SHP77 (cell line): ENCODE measurements around the gene TCF20.

Experiments
- DNase-seq, 2 experiments: peaks; one replicate each; lab custom pipeline; 2025; lab: John Stamatoyannopoulos, UW

Gene TCF20

DNA sequence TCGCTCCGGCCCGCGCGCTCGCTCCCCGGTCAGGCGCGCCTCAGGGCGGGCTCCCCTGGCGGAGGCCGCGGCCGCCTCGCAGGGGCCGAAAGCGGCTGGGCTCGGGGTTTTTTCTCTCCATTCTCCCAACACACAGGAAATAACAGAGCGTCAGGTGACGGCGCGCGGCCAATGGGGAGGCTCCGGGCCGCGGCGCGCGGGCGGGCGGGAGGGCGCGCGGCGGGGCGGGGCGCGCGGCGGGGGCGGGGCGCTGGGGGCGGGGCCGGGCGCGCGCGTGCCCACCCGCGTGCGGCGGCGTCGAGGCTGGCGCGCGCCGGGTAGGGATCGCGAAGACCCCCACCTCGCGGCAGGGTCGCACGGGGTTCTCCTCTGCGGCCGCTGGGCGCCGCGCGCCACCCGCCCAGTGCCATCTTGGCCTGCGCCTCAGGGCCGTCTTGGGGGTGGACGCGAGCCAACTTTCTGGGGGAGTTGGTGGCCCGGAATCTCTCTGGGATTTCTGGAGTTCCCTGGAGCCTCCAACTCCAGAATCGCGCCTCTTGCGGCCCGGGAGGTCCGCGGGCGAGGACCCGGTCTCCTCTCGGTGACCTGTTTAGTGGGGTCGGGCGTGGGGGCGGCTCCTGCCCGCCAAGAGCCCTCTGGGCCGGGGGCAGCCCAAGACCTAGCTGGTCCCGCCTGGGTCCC lies at the start of gene TCF20:
Gene TCF20 (minus strand): TSS at position 144 of the 681 bp plus-strand sequence. CDS start 55,348 bp downstream, outside the sequence.
- peak; percentile 47 to 77 for DNase-seq

DNA sequence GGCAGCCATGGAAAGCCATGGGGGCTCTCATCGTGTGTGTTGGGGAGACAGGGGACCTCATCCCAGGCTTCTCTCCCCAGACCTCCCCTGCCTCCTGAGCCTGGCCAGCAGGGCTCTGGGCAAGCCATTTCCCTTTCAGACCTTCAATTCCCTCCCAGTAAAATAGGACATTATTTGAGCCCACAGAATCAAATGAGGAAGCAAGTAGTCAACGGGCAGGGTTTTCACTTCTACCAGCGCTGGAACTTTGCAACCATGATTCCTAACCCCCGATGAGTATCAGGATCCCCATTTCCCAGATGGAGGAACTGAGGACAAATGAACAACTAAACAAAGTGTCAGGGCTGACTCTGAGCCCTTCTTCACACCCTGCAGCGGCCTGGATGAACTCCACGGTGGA lies 48.9 kb upstream of the TCF20 start:
- no peak for DNase-seq

DNA sequence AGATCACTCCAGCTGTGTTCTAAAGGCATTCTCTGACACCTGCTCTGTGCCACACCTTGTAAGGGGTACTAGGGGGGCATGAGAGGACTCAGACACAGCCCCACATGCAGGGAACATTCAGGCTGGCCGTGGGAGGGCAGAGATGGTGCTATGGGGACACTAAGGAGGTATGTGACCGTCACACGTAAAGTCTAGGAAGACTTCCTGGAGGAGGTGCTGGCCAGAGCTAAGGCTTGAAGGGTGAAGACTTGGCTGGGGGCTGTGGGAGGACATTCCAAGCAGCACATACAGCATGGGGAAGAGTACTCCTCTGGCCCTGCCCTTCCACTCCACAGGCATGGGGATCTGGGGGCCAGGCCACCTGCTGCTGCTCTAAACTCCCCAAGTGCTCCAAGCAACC lies 48.5 kb upstream of the TCF20 start:
- DNase-seq = no peak

GRCh38 chr22:42317691-42318547 lies 47.5 kb upstream of the TCF20 start:
- DNase-seq = peak in 1 of 2 experiments; percentile 59

DNA sequence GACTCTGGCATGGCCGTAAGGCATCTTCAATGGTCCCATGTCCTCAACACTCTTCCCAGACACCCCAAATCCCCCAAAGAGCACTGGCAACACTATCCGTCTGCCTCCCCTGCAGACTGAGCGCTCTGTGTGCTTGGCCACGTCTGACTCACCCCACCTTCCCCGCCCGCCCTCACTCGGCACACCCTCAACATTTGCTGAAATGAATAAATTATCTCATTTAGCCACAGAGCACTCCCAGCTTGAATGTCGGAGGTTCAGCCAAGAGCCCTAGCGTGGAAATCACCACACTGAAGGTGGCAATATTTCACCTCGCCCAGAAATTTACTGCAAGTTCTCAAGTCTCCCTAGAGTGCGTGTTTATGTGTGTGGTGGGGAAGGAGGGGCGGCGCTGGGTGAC lies 46.6 kb upstream of the TCF20 start:
- no peak for DNase-seq

DNA sequence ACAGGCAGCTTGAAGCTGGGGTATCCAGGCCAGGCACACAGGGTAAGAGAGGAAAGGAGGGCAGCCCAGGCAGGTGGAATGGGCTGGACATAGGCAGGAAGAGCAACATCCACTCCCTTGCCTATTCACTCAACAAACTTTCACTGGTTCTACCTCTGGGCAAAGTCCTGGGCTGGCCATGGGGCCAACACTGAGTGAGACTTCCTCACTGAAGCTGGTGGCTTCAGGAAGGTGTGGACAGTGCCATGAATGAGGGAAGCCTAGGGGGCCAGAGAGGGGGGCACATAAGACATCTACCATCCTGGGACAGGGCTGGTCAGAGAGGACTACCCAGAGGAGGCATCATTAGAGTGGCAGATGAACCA lies 44.9 kb upstream of the TCF20 start:
- DNase-seq = no peak

DNA sequence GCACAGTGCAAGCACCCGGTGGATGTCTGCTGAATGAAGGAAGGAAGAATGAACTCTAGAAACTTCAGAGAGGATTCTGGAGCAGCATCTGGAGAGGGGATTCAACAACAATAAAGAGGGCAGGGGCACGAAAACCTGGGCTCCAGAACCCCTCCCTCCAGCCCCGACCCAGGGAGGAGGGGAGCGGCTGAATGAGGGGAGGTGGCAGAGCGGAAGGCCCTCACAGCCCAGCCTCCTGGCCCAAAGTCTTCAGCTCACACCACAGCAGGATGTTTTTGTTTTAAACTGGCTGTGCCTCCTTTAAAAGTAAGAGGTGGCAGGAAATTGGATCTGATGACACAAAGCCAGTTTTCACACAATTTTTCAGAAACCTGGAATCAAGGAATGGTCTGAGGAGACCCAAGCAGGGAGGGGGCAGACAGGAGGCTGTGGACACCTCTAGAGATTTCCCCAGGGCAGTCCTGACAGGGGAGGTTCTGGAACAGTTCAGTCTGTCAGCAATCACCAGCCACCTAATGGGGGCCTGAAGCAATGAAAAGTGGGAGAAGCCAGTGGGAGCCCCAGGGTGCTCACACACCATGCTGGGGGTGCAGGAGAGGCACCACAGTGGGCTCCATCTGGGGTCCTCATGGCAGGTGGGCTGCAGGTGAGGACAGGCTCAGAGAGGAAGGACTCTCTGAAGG lies 44.4 kb upstream of the TCF20 start:
- no peak for DNase-seq

DNA sequence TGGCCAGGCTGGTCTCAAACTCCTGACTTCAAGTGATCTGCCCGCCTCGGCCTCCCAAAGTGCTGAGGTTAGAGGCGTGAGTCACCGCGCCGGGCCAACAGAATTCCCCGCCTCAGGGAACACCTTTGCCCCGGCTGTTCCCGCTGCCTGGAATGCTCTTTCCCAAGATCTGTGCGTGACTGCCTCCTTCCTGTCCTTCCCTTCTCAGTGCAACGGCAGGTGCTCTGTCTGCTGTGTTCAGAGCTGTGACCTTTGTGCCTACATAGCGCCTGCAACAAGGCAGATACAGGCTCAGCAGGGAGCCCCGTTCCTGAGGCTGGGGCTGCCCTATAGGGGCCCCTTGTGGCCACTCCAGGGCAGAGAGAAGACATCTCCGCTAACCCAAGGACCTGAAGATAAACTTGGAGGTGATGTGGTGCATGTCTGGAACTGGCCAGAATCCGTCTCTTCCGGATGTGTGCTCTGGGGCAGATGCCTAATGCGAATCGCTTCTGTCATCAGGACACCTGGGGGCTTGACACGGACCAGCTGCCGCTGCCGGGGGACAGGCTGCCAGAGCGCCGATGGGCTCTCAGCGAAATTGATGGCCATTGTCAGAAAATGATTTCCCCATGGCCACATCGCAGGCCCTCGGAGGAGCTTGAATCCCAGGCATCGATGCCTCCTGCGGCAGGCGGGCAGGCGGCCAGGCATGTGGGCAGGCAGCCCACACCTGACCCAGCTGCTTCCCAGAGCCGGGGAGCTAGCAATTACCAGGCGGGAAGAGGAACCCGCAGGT lies 43.5 kb upstream of the TCF20 start:
- DNase-seq = peak; percentile 92 to 96

DNA sequence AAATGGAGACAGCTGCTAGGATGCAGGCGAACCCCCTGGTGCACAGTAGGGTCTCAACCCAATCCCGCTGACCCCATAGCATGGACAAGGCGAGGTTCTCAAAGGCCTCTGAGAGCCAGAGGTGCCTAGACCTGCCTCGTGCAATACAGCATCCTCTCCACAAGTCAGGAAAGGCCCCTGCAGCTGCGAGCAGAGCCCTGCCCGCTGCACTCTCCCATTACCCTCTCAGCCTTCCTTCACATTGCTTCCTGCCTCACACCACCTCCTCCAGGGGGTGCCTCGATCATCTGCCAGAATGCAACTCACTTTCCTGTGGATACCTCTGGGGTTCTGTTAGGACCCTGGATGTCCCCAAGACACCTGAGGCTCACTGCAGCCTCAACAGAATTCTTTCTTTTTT lies 42.8 kb upstream of the TCF20 start:
- DNase-seq = peak; percentile 43 to 62

DNA sequence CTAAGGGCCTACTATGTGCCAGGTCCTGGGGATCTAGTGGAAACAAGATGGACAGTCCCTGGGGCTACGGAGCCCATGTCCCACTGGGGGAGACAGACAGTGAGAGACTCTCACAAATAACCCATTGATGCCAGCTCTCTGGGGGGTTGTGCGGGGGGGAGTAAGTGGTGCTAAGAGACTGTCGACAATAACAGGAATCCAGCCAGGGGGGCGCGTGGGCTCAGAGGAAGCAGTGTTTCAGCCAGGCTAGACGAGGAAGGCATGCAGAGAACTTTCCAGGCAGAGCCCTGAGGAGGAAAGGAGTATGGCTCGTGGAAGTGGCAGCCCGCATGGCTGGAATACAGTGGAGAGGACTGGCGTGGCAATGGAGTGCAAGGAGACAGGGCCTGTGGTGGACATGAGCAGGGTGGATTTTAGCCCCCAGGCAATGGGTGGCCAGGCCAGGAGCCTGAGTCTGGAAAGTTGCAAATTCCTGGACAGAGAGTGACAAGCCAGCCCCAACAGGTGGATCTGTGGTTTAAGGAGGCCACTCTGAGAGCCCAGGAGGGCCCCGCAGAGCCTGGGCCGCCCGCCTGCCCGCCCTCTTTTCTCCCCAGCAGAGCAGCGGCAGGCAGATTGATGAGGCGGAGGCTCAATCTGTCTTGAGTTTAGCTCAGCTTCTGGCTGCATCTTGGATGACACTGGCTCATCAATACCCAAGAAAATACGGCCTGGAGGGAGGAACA lies 40.0 kb upstream of the TCF20 start:
- no peak for DNase-seq

DNA sequence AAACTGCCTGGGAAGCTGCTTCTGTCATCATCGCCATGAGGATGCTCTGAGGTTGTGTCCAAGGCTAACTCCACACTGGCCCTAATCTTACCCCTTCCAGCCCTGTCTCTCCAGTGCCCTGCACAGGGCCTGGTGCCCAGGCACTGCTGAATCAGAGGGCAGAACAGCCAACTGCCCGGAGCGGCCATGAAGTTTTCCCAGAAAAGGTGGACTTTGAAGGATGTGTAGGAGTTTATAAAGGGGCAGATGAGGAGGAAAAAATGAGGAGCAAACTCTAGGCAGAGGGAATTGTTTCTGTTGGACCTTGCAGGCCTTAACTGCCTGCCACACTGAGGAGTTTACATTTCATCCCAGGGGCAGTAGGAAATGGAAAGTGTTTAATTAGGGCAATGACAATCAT lies 39.4 kb upstream of the TCF20 start:
- DNase-seq = no peak

DNA sequence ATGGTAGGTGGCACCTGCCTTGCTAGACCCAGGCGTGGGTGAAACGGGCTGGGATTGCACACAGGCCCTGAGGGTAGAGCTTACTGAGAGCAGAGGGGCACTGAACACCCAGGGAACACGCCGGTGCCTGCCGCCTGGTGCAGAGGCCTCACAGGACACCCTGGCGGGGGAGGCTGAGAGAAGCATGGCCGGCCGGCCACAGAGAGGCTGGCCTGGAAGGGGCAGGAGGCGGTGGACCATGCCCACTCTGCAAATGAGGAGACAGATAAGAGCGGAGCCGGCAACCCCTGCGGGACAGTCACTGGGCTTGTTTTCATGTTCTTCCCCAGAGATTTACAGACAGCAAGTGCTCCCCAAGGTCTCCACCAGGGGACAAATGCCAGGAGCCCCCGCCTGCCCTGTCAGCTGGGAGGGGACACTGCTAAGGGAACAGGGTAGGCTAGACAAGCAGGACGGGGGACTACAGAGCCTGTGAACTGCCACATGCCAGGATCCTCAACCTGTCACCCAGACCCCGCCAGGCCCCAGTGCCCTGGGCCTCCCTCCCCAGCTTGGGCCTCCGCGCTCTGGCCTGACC lies 38.5 kb upstream of the TCF20 start:
- DNase-seq = no peak

DNA sequence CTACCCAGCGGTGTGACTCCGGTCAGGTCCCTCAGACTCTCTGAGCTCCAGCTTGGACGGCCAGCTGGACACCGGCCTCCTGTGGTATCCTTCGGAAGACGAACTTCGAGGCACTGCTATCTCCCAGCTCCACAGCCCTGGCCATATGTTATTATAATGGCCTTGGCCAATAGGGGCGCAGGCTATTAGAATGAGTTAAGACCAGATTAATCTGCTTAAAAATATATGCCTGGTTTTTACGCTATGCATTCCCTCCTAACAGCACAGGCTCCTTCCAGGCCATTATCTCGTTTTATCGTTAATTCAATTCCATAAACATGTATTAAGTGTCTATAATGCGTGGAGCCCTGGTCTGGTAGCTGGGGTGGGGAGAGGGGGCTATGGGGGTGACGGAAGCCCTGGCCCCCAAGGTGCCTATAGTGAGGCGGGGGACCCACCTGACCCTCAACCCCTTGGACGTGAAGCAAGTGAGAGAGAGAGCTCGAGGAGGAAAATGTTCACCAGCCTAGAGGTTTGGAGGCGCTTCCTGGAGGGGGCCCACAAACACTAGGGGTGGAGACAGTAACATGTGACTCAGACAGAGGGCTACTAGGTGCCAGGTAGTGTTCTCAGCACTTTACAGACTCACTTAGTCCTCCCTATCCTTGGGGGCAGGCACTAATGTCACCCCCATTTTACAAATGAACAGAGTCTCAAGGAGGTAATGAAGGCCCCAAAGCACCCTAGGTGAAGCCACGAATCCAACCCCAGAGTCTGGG lies 37.5 kb upstream of the TCF20 start:
- DNase-seq = no peak

GRCh38 chr22:42306010-42306409 lies 35.6 kb upstream of the TCF20 start:
- no peak for DNase-seq

DNA sequence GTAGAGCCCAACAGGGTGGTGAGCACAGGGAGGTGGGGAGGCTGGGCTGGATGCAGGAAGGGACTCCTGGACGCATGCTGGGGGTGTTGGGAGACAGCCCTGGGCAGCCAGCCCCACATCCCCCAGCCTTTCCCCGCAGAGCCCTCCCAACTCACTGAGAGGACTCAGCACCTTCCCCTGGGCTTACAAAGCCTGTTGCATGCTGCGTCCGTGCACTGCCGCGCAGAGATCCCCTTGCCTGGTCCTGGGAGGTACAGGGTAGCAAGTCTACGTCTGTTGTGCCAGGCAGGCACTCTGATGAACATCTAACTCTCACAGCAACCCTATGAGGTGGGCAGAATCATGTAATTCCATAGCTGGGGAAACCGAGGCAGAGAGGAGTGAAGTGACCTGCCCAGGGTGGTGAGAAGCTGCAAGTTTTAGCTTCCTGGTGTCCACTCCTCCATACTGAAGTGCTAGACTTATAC lies 33.9 kb upstream of the TCF20 start:
- DNase-seq = no peak

GRCh38 chr22:42303396-42304323 lies 33.2 kb upstream of the TCF20 start:
- no peak for DNase-seq

DNA sequence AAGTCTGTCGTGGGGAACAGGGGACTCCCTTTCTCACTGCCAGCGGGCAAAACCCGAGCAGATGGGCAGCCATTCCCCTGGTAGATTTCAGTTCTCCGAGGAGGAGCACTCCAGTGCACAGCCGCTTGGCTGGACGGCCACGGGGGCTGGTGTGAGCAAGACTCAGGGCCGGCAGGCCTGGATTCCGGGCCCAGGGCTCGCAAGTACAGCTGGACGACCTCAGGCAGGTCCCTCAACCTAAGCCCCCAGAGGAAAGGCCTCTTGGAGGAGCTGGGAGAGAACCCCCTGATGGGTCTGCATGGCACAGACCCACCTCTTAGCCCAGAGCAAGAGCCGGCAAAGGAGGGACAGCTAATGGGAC lies 31.3 kb upstream of the TCF20 start:
- no peak for DNase-seq

DNA sequence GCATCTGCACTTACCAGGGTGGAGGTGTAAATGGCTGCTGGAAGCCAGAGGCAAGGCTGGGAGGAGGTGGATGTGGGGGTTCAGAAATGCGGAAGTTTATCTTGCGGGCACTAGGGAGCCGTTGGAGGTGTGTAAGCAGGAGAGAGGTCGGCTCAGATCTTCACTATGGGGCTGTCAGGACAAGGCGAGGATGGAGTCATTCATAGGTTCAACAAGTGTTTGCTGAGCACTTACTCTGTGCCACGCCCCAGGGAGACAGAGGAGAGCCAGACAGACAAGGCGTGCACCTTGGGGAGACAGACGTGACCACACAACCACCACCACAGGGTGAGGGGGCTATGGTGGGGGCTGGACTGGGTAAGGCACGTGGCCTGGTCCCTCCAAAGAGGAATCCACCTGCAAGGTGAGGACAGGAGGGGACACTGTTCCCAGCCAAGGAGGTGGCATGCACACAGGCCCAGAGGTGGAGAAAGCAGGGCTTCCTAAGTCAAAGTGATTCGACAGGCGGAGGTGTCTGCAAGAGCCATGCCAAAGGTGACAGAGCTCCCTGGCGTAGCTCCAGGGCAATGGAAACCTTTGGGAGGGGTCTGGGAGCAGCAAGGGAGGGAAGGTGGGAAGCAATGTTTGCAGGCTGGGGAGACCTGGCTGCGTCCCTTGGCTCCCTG lies 30.8 kb upstream of the TCF20 start:
- no peak for DNase-seq
